Spinal cord (tissue), 10 donors: Measurements from ENCODE around the gene AGTR1. TPM values are rescaled to one million over a fixed set of nuclear protein-coding genes. Genes with fewer than 3 reads are reported as not detected.
A peak's percentile ranks its signal among the peaks of the same experiment; 100 is the strongest.

ENCODE experiments used
- DNase-seq, 6 donors: peaks; one replicate each; pipeline versions ENCODE4 v3.0.0 to v3.0.0-alpha.2; 2013 to 2015; ENCODE audit warnings: low spot score in 6 of 6, low read depth in 4 of 6
- H3K27ac ChIP-seq: one replicate; pipeline ENCODE4 v1.5.1; 2013; ENCODE audit warnings: low read depth, low read length, control low read depth
- H3K27me3 ChIP-seq: one replicate; pipeline ENCODE4 v1.6.1; 2013; ENCODE audit warnings: low read length; ENCODE audit not compliant: control insufficient read depth, insufficient read depth
- H3K36me3 ChIP-seq: one replicate; pipeline ENCODE4 v1.6.1; 2013; ENCODE audit warnings: low read length; ENCODE audit not compliant: control insufficient read depth, insufficient read depth
- H3K4me1 ChIP-seq: one replicate; pipeline ENCODE4 v1.6.1; 2013; ENCODE audit warnings: low read length; ENCODE audit not compliant: control insufficient read depth, insufficient read depth
- H3K4me3 ChIP-seq: one replicate; pipeline ENCODE4 v1.5.1; 2013; ENCODE audit warnings: low read depth, low read length, control low read depth
- H3K9me3 ChIP-seq: one replicate; pipeline ENCODE4 v1.6.1; 2013; ENCODE audit warnings: low read length; ENCODE audit not compliant: control insufficient read depth, insufficient read depth
- WGBS: methylation state at CpG from one replicate; pipeline ENCODE4 v1.1.5; 2013; ENCODE audit warnings: missing lambda C conversion rate; ENCODE audit not compliant: insufficient coverage; 5-methylcytosine and 5-hydroxymethylcytosine counted together
- polyA plus RNA-seq, 2 donors: library from polyadenylated mRNA; unstranded; fragments of 120-200 nt; gene quantifications; one replicate each; pipeline ENCODE4 v1.2.1, GENCODE V29; 2013; ENCODE audit not compliant: insufficient read length in 2 of 2
- small RNA-seq: library from RNA; depleted of rRNA; stranded (forward); fragments of <200 nt; gene quantifications from one replicate; pipeline ENCODE3, GENCODE V24; 2014; ENCODE audit warnings: low replicate concordance
- total RNA-seq, 2 donors: library from RNA; depleted of rRNA in 1 of 2; stranded (reverse); fragments of 120-200 nt in 1 of 2; fragments of >200 nt in 1 of 2; gene quantifications; one replicate each; pipeline versions ENCODE4 v1.2.3 to v1.2.4, GENCODE V29; 2013 to 2014
- donor health status: healthy.

AGTR1 gene
- total and polyA plus RNA-seq, 4 donors: 1.6 to 5.9 (median 3.9) TPM

DNA sequence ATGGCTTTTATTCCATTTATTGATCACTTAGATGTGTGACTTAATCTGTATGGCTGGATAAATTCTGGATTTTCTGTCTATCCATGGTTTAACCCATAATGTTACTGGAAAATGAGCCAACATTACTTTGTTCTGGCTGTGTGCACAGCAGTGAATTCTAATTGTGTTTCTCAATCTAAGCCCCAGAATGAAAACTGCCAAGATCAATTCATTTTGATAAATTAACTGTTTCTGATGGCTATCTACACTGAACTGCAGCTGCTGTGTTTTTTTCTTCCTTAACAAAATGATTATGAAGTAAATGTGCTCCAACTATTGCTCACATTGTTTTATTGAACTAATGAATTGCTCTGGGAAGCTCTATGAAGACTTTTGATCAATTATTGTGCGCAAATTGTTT is 94.2 kb downstream of the AGTR1 start:
- Histone ChIP-seq H3K27me3 (no peaks in the 10 kb centered on the region), H3K4me1 (no peaks in the 10 kb centered on the region), H3K9me3 (no peaks in the 10 kb centered on the region), H3K27ac (peak overlapping the region; percentile 61), H3K4me3 (no peak overlapping the region), H3K36me3 (no peaks in the 10 kb centered on the region)
- DNase-seq: peak in 2 of 6 donors; percentile 18 to 71
- WGBS: no CpG with 5 or more reads among the region's 1 CpG

DNA sequence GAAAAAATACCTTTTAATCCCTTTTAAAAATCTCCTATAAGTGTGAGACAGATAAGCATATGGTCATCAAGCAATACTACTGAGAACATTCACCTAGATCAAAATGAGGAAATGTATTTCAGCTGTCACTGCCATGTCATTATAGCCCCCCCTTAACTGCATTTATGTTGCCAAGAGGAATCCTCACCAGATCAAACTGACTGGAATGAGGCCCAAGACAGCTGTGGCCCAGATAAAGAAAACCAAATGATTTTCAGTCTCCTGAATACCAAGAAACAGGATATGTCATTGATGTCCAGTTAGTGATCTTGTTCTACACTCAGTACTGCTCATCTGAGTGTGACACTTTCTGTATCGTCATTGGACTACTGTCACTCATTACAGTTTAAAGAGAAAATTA is 94.8 kb downstream of the AGTR1 start:
- Histone ChIP-seq H3K4me1 (no peaks in the 10 kb centered on the region), H3K27me3 (no peaks in the 10 kb centered on the region), H3K27ac (no peak overlapping the region), H3K4me3 (no peak overlapping the region), H3K36me3 (no peaks in the 10 kb centered on the region), H3K9me3 (no peaks in the 10 kb centered on the region)
- no CpG with 5 or more reads among the region's 1 CpG for WGBS
- DNase-seq: peak in 2 of 6 donors; percentile 32 to 38

Small RNAs within 50 kb of the gene (small RNA-seq; reads per million reads assigned to genes)
- gene RPL38P1: not detected

Other genes with a start within 250 kb of the AGTR1 start
- under 1 TPM; 0.17 to 0.30 TPM for gene CPB1, start 129.9 kb downstream of the AGTR1 start, total RNA-seq
- under 1 TPM in 1 of 2 donors, not detected in 1; 0.19 TPM for gene CPB1, start 129.9 kb downstream of the AGTR1 start, polyA plus RNA-seq
- gene CPA3, start 167.4 kb downstream of the AGTR1 start, total RNA-seq: 1 to 10 TPM; 2.6 to 4.5 TPM
- gene CPA3, start 167.4 kb downstream of the AGTR1 start, polyA plus RNA-seq: under 1 TPM in 1 of 2 donors, not detected in 1; 0.89 TPM